B cell (primary cell): ENCODE results near the gene C4BPB. TPM values are rescaled to one million over a fixed set of nuclear protein-coding genes. Genes with fewer than 3 reads are reported as not detected.
A peak's percentile ranks its signal among the peaks of the same experiment; 100 is the strongest.

Experiments
- ATAC-seq: fragments of 200-7000 bp; cut with Tn5 transposase; one replicate; pipeline ENCODE4 v1.10.0; 2021; ENCODE audit warnings: low read depth, mild to moderate bottlenecking, moderate number of reproducible peaks, moderate library complexity
- CTCF ChIA-PET: fragments of 350-600 bp; sonication (Branson Sonifier 250); formaldehyde crosslinking; loops from one replicate; lab custom pipeline; 2021; ENCODE audit warnings: antibody characterized with exemption, inconsistent platforms; lab: Charles Lee
- POLR2A ChIA-PET: fragments of 350-600 bp; sonication (Branson Sonifier 250); formaldehyde crosslinking; loops from one replicate; lab custom pipeline; 2021; ENCODE audit warnings: antibody characterized with exemption; lab: Charles Lee
- DNase-seq: peaks from one replicate; pipeline ENCODE4 v3.0.0; 2013
- H2AFZ ChIP-seq: 2 replicates; pipeline ENCODE4 v1.6.1; 2012; ENCODE audit warnings: mild to moderate bottlenecking, low read depth, low read length; ENCODE audit not compliant: insufficient read depth, poor library complexity, severe bottlenecking
- H3K27ac ChIP-seq, 2 donors: 1 replicate in 1 of 2; 2 replicates in 1 of 2; pipeline ENCODE4 v1.5.1; 2012 to 2013; ENCODE audit warnings: low read length in 2 of 2, mild to moderate bottlenecking in 2 of 2, moderate library complexity in 1 of 2
- H3K27me3 ChIP-seq, 4 experiments: fragments of 200-600 bp in 1 of 4; sonication (generic) in 1 of 4; replicated peaks in 1 of 4; 1 replicate in 2 of 4; 2 replicates in 2 of 4; pipeline versions ENCODE4 v1.6.1 to v1.7.0; 2013 to 2016; ENCODE audit warnings: low read length in 3 of 4, mild to moderate bottlenecking in 2 of 4, mixed read lengths in 1 of 4, moderate library complexity in 1 of 4; ENCODE audit not compliant: insufficient read depth in 4 of 4, control insufficient read depth in 3 of 4; ENCODE audit errors: control extremely low read depth in 1 of 4
- H3K36me3 ChIP-seq, 2 experiments: replicated peaks in 1 of 2; 1 replicate in 1 of 2; 2 replicates in 1 of 2; pipeline versions ENCODE4 v1.6.1 to v1.7.1; 2013; ENCODE audit warnings: low read length in 1 of 2; ENCODE audit not compliant: insufficient read depth in 2 of 2, control insufficient read depth in 1 of 2; ENCODE audit errors: control extremely low read depth in 1 of 2, extremely low read depth in 1 of 2
- H3K4me1 ChIP-seq, 2 donors: fragments of 200-600 bp in 1 of 2; sonication (generic) in 1 of 2; 1 replicate in 1 of 2; 2 replicates in 1 of 2; pipeline versions ENCODE4 v1.5.1 to v1.6.1; 2013 to 2017; ENCODE audit warnings: low read length in 2 of 2; ENCODE audit not compliant: control insufficient read depth in 2 of 2, insufficient read depth in 2 of 2
- H3K4me2 ChIP-seq: replicated peaks from 2 replicates; pipeline ENCODE3; 2012; ENCODE audit warnings: mild to moderate bottlenecking, low read depth, low read length; ENCODE audit not compliant: poor library complexity, severe bottlenecking
- H3K4me3 ChIP-seq, 5 experiments: fragments of 200-600 bp in 1 of 5; sonication (generic) in 1 of 5; 1 replicate in 3 of 5; 2 replicates in 2 of 5; pipeline versions ENCODE4 v1.5.1 to v1.7.0; 2011 to 2016; ENCODE audit warnings: low read length in 4 of 5, mild to moderate bottlenecking in 4 of 5, low read depth in 2 of 5, control low read depth in 1 of 5, moderate library complexity in 1 of 5; ENCODE audit not compliant: insufficient read depth in 1 of 5; ENCODE audit errors: control extremely low read depth in 1 of 5, extremely low read depth in 1 of 5
- H3K79me2 ChIP-seq: fragments of 200-600 bp; sonication (generic); one replicate; pipeline ENCODE4 v1.6.0; 2016; ENCODE audit warnings: low read length; ENCODE audit not compliant: control insufficient read depth, insufficient read depth
- H3K9ac ChIP-seq: fragments of 200-600 bp; sonication (generic); 2 replicates; pipeline ENCODE4 v1.6.1; 2017; ENCODE audit warnings: mild to moderate bottlenecking, low read length, moderate library complexity
- H3K9me3 ChIP-seq, 3 donors: one replicate each; pipeline versions ENCODE4 v1.6.1 to v1.7.1; 2013; ENCODE audit warnings: low read length in 2 of 3; ENCODE audit not compliant: control insufficient read depth in 2 of 3, insufficient read depth in 1 of 3; ENCODE audit errors: control extremely low read depth in 1 of 3
- H4K20me1 ChIP-seq: 2 replicates; pipeline ENCODE4 v1.6.0; 2012; ENCODE audit warnings: mild to moderate bottlenecking, low read length; ENCODE audit not compliant: insufficient read depth, control insufficient read depth, poor library complexity, severe bottlenecking
- H3K27ac Mint-ChIP-seq: one replicate; pipeline ENCODE4 v1.8.0; 2021; ENCODE audit warnings: mixed read lengths
- H3K27me3 Mint-ChIP-seq: one replicate; pipeline ENCODE4 v1.8.0; 2021; ENCODE audit warnings: mixed read lengths
- H3K4me1 Mint-ChIP-seq: one replicate; pipeline ENCODE4 v1.8.0; 2021; ENCODE audit warnings: mixed read lengths
- H3K4me3 Mint-ChIP-seq: one replicate; pipeline ENCODE4 v1.8.0; 2021; ENCODE audit warnings: mixed read lengths
- H3K9me3 Mint-ChIP-seq: one replicate; pipeline ENCODE4 v1.8.0; 2022; ENCODE audit warnings: mixed read lengths; ENCODE audit not compliant: insufficient read depth
- CTCF ChIP-seq: fragments of 200-600 bp; IDR thresholded peaks from one replicate; pipeline ENCODE4 v1.8.0; 2022; ENCODE audit warnings: antibody characterized with exemption, mild to moderate bottlenecking
- EZH2 ChIP-seq: IDR thresholded peaks from 2 replicates; pipeline ENCODE4 v1.6.1; 2012; ENCODE audit warnings: borderline replicate concordance, low read depth, mild to moderate bottlenecking, moderate library complexity, low read length; ENCODE audit not compliant: insufficient read depth, poor library complexity, severe bottlenecking
- WGBS: methylation state at CpG from one replicate; pipeline ENCODE4 v1.1.5; 2013; ENCODE audit warnings: missing lambda C conversion rate; ENCODE audit not compliant: insufficient coverage; 5-methylcytosine and 5-hydroxymethylcytosine counted together
- intact Hi-C: fragments of 100-400 bp; cut with micrococcal nuclease; formaldehyde crosslinking; loops from one replicate; pipeline ENCODE4 v1.10.0; 2022
- polyA plus RNA-seq: library from polyadenylated mRNA; depleted of rRNA; stranded (reverse); fragments of >200 nt; gene quantifications from 2 replicates; pipeline ENCODE4 v1.2.3, GENCODE V29; 2012
- total RNA-seq, 2 donors: library from RNA; stranded (reverse); fragments of 120-200 nt in 1 of 2; gene quantifications; 1 replicate in 1 of 2; 2 replicates in 1 of 2; pipeline versions ENCODE4 v1.2.3 to v1.2.4, GENCODE V29; 2013 to 2022

The C4BPB gene
- total and polyA plus RNA-seq, 2 donors (not counting 1 experiment from before 2014, with no cell fraction given) = 0.34 TPM; not detected in 1

GRCh38 chr1:207050480-207051190, 38.0 kb upstream of the C4BPB start:
- intact Hi-C loops = loop anchor here (1.0 to 10.0 kb wide), 6 partner anchors 27 to 493 kb away; partner anchors contain the start of genes DYRK3, FCMR and MAPKAPK2
- H3K4me3 Mint-ChIP-seq = peak overlapping the region; percentile 99
- peak overlapping the region; percentile 79 for H3K9ac ChIP-seq
- H3K4me1 Mint-ChIP-seq = peaks cover 64% of the 10 kb centered on the region
- DNase-seq (peak; percentile 93), ATAC-seq (peak; percentile 31)
- no peaks in the 10 kb centered on the region for H3K9me3 Mint-ChIP-seq
- CTCF ChIA-PET = interaction anchor here (0.7 to 4.9 kb wide), 16 partner anchors 10 to 468 kb away, joined by 3 to 76 read pairs (median 4); partner anchors contain the start of gene CR2
- no peaks in the 10 kb centered on the region for H3K9me3 ChIP-seq
- H3K36me3 ChIP-seq = peaks cover 8 to 22% of the 10 kb centered on the region in 2 experiments
- H3K27me3 ChIP-seq = no peaks in the 10 kb centered on the region
- H3K4me1 ChIP-seq = peaks cover 39 to 40% of the 10 kb centered on the region in 2 donors
- H3K27me3 Mint-ChIP-seq = no peaks in the 10 kb centered on the region
- WGBS = under 1% methylated on average over 44 of the region's 47 CpGs
- POLR2A ChIA-PET = no interaction called here
- H3K27ac Mint-ChIP-seq = peak overlapping the region; percentile 89
- H2AFZ ChIP-seq = peak overlapping the region; percentile 89
- peaks cover 2% of the 10 kb centered on the region for H4K20me1 ChIP-seq
- peak overlapping the region; percentile 83 for H3K4me2 ChIP-seq
- TF ChIP-seq CTCF = no peak
- TF ChIP-seq EZH2 = no peak
- H3K79me2 ChIP-seq = peaks cover 48% of the 10 kb centered on the region
- peak overlapping the region; percentile 83 to 97 (median 87) for H3K4me3 ChIP-seq
- peak overlapping the region; percentile 50 to 72 for H3K27ac ChIP-seq
